ENCODE measurements around the gene CNIH3.

DNA sequence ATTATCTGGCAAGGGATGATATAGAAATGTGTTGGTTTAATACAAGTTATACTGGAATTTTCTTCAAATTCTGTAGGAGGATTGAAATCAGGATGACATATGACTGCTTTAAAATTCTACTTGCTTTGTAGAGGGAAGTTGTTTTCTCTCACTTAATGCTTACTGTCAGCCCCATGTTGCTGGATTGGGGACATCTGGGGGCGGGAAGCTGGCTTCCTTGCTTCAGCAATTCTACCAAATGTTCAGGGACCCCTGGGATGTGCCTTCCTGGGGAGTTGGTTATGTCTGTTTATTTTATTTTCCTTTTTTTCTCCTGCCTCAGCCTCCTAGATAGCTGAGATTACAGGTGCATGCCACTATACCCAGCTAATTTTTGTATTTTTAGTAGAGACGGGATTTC lies 63.5 kb downstream of the CNIH3 start:
- no peak for TF ChIP-seq POLR2A (IDR thresholded peaks at IDR 0.05)
- TF ChIP-seq, protein P1, sequence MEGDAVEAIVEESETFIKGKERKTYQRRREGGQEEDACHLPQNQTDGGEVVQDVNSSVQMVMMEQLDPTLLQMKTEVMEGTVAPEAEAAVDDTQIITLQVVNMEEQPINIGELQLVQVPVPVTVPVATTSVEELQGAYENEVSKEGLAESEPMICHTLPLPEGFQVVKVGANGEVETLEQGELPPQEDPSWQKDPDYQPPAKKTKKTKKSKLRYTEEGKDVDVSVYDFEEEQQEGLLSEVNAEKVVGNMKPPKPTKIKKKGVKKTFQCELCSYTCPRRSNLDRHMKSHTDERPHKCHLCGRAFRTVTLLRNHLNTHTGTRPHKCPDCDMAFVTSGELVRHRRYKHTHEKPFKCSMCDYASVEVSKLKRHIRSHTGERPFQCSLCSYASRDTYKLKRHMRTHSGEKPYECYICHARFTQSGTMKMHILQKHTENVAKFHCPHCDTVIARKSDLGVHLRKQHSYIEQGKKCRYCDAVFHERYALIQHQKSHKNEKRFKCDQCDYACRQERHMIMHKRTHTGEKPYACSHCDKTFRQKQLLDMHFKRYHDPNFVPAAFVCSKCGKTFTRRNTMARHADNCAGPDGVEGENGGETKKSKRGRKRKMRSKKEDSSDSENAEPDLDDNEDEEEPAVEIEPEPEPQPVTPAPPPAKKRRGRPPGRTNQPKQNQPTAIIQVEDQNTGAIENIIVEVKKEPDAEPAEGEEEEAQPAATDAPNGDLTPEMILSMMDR (IDR thresholded peaks at IDR 0.05), result no peak
